Measurements from ENCODE around the gene CDH15. TPM values are rescaled to one million over a fixed set of nuclear protein-coding genes. Genes with fewer than 3 reads are reported as not detected.

The CDH15 gene
- total and polyA plus RNA-seq, 2 of the 13 experiments (the other 11 are each of a cell fraction or from before 2014, with no cell fraction given) = 0.74 to 2.2 TPM

DNA sequence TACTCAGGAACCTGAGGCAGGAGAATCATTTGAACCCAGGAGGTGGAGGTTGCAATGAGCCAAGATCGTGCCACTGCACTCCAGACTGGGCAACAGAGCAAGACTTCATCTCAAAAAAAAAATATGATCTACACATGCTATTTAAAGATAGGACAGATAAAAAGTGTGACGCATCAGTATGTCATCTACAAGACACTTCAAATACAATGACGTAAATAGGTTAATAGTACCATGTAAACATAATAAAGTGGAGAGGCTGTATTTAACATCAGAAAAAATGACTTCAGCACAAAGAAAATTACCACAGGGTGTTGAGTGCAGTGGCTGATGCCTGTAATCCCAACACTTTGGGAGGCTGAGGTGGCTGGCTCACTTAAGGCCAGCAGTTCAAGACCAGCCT is 66.2 kb downstream of the CDH15 start:
- POLR2A ChIA-PET = no interaction called here
- ATAC-seq (no peak), DNase-seq (ENCODE audit: low spot score) (no peak), FAIRE-seq (no peak)
- intact Hi-C loops (cut with micrococcal nuclease; ENCODE audit: unreplicated experiment) = no loop called here
- TF ChIP-seq ZFP62 (CRISPR knock-in tag; IDR thresholded peaks at IDR 0.05) = no peak
- TF ChIP-seq, protein P1, sequence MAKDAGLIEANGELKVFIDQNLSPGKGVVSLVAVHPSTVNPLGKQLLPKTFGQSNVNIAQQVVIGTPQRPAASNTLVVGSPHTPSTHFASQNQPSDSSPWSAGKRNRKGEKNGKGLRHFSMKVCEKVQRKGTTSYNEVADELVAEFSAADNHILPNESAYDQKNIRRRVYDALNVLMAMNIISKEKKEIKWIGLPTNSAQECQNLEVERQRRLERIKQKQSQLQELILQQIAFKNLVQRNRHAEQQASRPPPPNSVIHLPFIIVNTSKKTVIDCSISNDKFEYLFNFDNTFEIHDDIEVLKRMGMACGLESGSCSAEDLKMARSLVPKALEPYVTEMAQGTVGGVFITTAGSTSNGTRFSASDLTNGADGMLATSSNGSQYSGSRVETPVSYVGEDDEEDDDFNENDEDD (CRISPR knock-in tag; IDR thresholded peaks at IDR 0.05; ENCODE audit: borderline replicate concordance) = no peak
- TF ChIP-seq, protein P2, sequence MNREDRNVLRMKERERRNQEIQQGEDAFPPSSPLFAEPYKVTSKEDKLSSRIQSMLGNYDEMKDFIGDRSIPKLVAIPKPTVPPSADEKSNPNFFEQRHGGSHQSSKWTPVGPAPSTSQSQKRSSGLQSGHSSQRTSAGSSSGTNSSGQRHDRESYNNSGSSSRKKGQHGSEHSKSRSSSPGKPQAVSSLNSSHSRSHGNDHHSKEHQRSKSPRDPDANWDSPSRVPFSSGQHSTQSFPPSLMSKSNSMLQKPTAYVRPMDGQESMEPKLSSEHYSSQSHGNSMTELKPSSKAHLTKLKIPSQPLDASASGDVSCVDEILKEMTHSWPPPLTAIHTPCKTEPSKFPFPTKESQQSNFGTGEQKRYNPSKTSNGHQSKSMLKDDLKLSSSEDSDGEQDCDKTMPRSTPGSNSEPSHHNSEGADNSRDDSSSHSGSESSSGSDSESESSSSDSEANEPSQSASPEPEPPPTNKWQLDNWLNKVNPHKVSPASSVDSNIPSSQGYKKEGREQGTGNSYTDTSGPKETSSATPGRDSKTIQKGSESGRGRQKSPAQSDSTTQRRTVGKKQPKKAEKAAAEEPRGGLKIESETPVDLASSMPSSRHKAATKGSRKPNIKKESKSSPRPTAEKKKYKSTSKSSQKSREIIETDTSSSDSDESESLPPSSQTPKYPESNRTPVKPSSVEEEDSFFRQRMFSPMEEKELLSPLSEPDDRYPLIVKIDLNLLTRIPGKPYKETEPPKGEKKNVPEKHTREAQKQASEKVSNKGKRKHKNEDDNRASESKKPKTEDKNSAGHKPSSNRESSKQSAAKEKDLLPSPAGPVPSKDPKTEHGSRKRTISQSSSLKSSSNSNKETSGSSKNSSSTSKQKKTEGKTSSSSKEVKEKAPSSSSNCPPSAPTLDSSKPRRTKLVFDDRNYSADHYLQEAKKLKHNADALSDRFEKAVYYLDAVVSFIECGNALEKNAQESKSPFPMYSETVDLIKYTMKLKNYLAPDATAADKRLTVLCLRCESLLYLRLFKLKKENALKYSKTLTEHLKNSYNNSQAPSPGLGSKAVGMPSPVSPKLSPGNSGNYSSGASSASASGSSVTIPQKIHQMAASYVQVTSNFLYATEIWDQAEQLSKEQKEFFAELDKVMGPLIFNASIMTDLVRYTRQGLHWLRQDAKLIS (CRISPR knock-in tag; IDR thresholded peaks at IDR 0.05) = no peak
- TF ChIP-seq, protein P3, sequence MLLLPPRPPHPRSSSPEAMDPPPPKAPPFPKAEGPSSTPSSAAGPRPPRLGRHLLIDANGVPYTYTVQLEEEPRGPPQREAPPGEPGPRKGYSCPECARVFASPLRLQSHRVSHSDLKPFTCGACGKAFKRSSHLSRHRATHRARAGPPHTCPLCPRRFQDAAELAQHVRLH (CRISPR knock-in tag; IDR thresholded peaks at IDR 0.05; ENCODE audit: borderline replicate concordance, low read depth) = no peak
- no peak for TF ChIP-seq ZNF792 (CRISPR knock-in tag; IDR thresholded peaks at IDR 0.05)
- no peak for TF ChIP-seq ZNF7 (CRISPR knock-in tag; IDR thresholded peaks at IDR 0.05)
- no peak for TF ChIP-seq NFE2 (CRISPR knock-in tag; IDR thresholded peaks at IDR 0.05)
- Histone ChIP-seq H2AFZ (ENCODE audit: low read length) (no peak overlapping the region), H4K20me1 (ENCODE audit: insufficient read depth, low read length) (no peaks in the 10 kb centered on the region), H3K9ac (ENCODE audit: insufficient read depth, low read depth, low read length) (no peak overlapping the region), H3K79me2 (ENCODE audit: insufficient read depth, low read length) (peaks cover 4% of the 10 kb centered on the region), H3K4me3 (replicated peaks in 1 of 3; ENCODE audit: insufficient read depth in 1 of 3, low read depth in 2 of 3, low read length in 3 of 3) (no peak overlapping the region), H3K4me2 (ENCODE audit: low read depth, low read length) (no peak overlapping the region), H3K9me3 (ENCODE audit: low read length) (no peaks in the 10 kb centered on the region), H3K27ac (ENCODE audit: extremely low read length, insufficient read depth, low read length) (no peak overlapping the region), H3K36me3 (replicated peaks in 1 of 2; ENCODE audit: control insufficient read depth in 1 of 2, insufficient read depth in 2 of 2, low read length in 2 of 2) (peaks cover 9 to 11% of the 10 kb centered on the region in 2 experiments; a peak in 4 of 5 replicates), H3K4me1 (ENCODE audit: insufficient read depth, low read length) (peaks cover 13% of the 10 kb centered on the region), H3K27me3 (ENCODE audit: control insufficient read depth in 1 of 2, insufficient read depth in 2 of 2, low read length in 2 of 2) (no peaks in the 10 kb centered on the region; a peak in 1 of 5 replicates)
- WGBS (ENCODE audit: low lambda C conversion rate) = 92% methylated on average over 3 of the region's 3 CpGs
- BruUV-seq (replicated peaks) = no TSS peak
- in situ Hi-C loops (cut with HindIII; ENCODE audit: extremely low pct_ligation_motif_present, low pct_unique_long_range_greater_than_20kb) = no loop called here
- CTCF ChIA-PET (ENCODE audit: low intra/inter-chr PET ratio, low total read pairs) = no interaction called here
